HG03139 (cell line): Measurements from ENCODE around the gene PTK6.
"Not testable (repeated sequence)": the region's sequence is repeated elsewhere in the genome, so short reads cannot be mapped to it uniquely, and the experiment has no call there.

Experiments used
- ATAC-seq: cut with Tn5 transposase; IDR thresholded peaks from one replicate; pipeline ENCODE4 v1.9.1; 2021; ENCODE audit not compliant: unreplicated experiment

The PTK6 gene

DNA sequence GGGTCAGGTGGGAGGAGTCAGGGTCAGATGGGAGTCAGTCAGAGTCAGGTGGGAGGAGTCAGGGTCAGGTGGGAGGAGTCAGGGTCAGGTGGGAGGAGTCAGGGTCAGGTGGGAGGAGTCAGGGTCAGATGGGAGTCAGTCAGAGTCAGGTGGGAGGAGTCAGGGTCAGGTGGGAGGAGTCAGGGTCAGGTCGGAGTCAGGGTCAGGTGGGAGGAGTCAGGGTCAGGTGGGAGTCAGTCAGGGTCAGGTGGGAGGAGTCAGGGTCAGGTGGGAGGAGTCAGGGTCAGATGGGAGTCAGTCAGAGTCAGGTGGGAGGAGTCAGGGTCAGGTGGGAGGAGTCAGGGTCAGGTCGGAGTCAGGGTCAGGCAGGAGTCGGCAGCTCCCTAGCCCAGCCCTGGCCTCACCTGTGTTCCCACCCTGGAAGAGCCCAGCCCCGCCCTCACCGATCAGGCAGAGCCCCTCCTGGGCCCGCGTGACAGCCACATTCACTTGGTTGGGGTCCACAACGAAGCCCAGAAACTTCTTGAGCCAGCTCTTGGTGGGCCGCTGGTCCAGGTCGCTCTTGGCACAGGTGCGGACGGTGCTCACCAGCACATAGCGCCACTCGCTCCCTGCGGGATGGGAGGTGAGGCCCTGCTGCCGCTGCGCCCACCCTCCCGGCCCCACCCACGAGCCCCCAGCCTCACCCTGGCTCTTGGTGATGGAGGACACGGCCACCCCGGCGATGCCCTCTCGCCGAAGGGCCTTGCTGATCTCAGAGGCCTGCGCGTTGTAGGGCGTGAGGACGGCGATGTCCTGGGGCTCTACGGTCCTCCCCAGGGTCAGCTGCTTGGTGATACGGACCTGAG is 22.5 kb upstream of the PTK6 start:
- not testable (repeated sequence) for ATAC-seq

DNA sequence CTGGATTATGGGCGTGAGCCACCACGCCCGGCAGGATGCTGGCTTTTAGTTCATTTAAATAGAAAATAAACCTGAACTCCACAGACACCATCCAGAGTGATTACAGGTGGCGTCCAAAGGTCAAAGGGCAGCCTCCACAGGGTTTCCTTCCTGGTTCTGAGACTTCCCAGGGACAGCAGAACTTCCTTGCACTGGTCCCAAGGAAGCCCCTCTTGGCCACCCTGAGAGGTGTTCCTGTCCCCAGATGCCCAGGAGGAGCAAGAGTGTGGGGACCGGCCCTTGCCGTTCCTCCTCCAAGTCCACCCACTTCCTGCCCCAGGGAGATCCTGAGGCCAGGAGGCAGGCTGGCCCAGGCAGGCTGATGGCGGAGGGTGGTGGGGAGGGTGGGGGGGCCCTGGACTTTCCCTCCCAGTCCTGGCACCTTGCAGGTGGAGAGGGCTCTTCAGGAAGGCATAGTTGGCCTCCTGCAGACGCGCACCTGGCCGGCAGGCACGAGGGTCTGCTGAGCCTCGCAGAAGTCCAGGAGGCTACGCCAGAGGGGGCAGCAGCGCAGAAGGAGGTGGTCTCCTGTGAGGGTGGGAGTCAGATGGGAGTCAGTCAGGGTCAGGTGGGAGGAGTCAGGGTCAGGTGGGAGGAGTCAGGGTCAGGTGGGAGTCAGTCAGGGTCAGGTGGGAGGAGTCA is 21.8 kb upstream of the PTK6 start:
- no peak for ATAC-seq

DNA sequence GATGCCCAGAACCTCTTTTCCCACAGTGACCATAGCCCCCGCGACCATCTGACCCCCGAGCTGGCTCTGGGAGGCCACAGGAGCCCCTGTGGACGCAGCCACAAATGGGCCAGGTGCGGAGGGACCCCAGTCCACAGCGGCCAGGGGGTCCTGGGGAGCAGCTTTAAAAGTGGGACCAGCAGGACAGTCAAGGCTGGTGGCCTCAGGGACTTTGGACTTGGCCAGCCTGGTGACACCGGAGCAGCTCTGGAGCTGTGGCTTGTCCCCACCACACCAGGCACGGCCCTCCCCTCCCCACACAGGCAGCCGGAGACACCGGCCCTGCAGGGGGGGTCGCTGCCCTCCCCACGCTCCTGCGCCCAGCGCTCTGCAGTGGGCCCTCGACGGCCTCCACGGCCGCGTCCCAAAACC is 20.3 kb upstream of the PTK6 start:
- ATAC-seq: no peak

DNA sequence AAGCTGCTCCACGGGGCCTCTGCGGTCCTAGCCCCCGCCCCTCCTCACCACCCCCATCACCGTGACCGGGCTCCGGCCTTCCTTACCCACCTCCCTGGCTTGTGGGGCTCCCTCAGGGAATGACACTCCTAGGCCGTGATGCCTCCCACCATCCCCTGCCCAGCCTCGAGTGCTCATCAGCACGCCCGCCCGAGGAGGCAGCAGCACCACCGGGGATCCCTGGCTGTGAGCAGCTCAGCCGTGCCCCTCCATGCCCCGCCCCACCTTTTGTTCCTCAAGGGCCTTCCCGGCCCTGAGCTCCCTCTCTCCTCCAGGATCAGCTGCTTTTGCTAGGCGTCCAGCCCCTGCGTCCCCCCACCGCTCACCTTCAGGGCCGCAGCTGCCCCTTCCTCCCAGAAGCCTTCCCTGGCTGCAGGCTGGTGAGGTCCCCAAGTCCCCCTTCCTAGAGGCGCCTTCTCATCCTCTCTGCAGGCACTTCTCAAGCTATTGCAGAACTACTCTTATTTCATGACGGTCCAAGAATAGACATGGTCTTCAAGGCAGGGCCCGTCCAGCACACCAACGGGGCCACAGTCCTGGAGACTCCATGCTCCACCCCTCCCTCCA is 19.8 kb upstream of the PTK6 start:
- no peak for ATAC-seq

DNA sequence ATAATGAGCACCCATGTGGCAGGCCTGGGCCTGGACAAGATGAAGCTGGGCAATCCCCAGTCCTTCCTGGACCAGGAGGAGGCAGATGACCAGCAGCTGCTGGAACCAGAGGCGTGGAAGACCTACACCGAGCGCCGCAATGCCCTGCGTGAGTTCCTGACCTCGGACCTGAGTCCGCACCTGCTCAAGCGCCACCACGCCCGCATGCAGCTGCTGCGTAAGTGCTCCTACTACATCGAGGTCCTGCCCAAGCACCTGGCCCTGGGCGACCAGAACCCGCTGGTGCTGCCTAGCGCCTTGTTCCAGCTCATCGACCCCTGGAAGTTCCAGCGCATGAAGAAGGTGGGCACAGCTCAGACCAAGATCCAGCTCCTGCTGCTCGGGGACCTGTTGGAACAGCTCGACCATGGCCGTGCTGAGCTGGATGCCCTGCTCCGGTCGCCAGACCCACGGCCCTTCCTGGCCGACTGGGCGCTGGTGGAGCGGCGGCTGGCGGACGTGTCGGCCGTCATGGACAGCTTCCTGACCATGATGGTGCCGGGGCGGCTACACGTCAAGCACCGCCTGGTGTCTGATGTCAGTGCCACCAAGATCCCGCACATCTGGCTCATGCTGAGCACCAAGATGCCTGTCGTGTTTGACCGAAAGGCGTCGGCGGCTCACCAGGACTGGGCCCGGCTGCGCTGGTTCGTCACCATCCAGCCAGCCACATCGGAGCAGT is 18.6 kb upstream of the PTK6 start:
- no peak for ATAC-seq

DNA sequence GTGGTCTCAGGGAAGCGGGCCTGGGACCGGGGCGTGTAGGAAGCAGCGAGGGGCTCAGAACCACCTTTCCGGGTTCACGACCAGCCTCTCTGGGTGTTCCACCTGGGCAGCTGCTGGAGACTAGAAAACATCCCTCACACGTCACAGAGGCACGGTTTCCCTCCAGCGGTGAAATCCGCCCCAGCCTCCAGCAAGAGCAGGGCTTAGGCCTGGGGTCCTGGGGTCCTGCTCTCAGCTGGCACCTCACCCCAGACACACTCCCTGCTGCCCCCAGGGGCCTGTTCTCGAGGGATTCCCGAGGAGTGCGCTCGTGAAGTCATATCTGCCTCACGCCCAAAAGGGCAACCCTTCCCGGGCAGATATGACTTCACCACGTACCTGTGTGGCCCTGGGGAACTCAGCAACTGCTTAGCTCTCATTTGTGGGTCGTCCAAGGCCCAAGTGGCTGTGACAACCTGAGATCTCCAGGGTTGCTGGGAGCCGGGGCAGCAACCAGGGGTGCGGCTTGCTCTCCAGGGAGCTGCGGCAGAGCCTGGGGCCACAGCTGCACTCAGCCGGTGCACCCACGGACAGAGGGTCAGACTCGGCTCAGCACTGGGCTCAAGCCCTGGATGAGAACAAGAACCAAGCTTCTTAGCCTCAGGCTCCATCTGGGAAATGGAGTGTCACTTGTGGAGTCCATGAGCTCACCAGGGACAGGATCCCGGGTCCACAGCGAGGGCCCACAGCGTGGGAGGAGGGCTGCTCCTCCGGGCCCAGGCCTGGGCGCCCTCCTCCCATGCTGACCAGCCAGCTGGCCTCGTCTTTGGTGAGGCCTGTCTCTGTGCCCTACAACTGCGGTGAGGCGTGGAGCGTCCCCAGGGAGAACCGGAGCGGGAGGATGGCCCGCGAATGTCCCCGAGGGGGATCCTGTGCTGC is 17.4 kb upstream of the PTK6 start:
- no peak for ATAC-seq

DNA sequence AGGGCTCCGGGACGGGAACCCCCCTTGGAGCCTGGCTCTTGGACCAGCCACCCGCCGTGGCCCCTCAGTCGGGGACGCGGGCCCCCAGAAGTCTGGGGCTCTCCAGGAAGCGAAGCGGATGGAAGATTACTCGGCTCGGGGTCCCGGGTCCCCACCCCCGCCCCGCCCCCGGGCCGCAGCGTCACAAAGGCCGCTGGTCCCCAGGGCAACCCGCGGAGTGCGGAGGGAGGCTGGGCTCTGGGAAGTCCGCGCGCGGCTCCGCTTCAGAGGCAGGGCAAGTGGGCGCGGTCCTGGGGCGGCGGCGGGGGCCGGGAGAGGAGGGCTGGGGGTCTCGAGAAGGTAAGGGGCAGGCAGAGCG is 16.7 kb upstream of the PTK6 start, which contains the start of gene FNDC11:
TSS of gene FNDC11 (plus strand) at position 227 of the 358 bp plus-strand sequence. CDS start 1,505 bp downstream, outside the sequence.
- peak; percentile 20 for ATAC-seq

DNA sequence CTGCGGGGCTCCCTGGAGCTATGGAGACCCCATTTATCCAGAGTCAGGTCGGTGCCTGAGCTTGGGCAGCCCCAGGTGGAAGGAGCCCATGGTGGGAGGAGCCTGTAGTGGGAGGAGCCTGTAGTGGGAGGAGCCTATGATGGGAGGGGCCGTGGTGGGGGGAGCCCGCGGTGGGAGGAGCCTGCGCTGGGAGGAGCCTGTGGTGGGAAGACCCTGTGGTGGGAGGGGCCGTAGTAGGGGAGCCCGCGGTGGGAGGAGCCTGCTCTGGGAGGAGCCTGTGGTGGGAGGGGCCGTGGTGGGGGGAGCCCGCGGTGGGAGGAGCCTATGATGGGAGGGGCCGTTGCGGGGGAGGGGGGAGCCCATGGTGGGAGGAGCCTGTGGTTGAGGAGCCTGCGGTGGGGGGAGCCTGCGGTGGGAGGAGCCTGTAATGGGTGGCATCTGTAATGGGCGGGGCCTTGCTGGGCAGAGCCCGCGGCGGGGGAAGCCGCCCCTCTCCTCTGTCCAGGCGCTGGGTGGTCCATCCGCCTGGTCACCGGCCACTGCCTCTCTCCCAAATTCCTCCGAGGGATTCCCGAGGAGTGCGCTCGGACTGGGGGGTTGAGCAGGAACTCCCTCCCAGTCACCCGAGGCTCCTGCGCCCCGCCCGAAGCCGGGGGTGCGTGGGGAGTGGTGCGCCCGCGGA is 16.2 kb upstream of the PTK6 start:
- ATAC-seq: peak; percentile 29

DNA sequence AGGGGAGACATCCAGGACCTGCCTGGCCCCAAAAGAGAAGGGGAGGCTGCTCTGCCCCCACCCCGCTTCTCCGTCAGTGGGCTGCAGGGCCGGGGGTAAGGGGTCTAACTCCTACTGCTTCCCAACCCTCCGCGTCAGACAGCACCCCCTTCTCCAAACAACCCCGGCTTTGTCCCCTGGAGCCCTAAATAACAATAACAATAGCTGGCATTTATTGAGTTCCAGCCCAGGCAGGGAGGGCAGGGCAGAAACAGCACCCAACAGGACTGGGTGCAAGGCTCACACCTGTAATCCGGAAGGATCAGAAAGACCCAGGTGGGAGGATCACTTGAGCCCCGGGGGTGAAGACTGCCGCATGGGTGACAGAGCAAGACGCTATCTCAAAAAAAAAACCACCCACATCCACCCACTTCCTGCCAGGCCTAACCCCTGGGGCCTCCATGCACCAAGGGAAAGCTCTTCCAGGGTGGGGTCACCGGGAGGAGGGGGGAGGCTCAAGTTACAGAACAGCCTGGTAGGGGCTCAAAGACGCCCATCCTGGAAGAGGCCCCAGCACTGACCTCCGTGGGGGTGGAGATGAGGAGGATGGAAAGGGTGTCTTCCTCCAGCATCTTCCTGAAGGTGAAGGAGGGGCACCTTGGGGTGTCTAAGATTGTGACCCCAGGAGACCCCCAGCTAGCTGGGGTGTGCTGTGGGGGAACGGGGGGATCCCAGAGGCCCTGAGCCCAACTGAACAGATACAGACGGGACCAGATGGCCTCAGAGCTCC is 15.5 kb upstream of the PTK6 start:
- peak; percentile 34 for ATAC-seq

DNA sequence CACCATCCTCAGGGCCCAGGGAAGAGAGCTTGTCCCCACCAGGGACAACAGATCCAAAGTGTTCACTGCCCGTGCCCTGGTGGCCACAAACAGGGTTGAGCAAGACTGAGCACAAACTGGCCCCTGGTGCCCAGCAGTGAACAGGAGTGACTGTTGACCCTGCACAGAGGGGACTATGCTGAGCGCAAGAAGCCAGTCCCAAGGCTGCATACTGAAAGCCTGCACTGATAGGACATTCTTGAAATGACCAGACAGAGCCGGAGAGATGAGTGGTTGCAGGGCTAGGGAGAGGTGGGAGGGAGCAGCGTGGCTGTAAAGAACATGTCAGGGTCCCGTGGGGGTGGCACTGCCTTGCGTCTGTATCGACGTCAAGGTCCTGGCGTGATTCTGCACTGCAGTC is 13.9 kb upstream of the PTK6 start:
- ATAC-seq: no peak

DNA sequence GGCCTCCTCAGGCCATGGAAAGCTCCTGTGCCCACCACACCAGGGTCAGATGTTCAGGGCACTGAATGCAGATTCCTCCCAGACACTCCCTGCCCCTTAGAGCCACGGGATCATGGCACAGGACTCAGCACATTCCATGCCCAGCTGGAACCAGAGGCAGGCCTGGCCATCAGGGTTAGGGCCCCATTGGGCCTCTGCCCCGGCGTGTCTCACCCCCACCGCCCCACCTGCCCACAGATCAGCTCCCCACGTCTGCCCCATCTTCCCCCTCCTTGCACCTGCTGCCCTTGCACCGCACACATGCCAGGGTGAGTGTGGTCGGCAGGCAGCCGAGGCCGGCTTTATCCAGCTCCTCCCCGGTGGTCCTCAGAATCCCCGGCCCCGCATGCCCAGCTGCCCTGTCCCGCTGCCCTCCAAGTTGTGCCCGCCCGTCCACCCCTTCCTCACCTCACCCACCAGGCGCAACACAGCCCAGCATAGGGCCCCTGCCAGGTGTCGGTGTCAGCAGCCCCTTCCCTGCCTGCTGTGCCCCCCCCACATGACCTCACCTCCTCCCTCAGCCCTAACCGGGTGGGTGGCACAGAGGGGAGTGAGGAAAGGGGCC is 12.6 kb upstream of the PTK6 start:
- no peak for ATAC-seq

DNA sequence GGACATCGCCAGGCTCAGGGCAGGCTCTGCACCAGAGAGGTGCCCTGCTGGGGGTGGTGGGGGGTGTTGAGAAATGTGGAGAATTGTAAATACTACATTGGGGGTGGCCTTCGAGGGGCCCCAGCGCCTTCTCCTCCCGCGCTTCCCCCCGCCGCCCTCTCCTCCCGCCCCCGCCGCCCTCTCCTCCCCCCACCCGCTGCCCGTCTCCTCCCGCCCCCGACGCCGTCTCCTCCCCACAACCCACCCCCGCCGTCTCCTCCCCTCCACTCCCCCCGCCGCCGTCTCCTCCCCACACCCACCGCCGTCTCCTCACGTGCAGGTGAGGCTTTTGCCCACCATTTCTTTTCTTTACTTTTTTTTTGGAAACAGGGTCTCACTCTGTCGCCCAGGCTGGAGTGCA is 11.8 kb upstream of the PTK6 start:
- ATAC-seq: no peak

DNA sequence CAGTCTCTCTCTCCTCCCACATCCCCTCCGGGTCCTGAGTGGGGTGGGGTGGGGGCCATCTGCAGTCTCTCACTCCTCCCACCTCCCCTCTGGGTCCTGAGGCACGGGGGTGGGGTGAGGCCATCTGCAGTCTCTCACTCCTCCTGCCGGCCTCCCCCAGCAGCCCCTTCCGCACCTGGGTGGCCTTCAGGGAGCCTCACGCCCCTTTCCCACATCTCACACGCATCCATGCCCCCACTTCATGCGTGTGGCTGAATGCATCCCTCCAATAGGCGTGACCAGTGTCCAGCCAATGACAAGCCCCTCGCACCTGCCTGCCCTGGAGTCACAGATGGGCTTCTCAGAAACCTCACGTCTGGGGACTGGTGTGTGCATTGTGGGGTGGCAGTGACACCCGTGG is 11.4 kb upstream of the PTK6 start:
- no peak for ATAC-seq

DNA sequence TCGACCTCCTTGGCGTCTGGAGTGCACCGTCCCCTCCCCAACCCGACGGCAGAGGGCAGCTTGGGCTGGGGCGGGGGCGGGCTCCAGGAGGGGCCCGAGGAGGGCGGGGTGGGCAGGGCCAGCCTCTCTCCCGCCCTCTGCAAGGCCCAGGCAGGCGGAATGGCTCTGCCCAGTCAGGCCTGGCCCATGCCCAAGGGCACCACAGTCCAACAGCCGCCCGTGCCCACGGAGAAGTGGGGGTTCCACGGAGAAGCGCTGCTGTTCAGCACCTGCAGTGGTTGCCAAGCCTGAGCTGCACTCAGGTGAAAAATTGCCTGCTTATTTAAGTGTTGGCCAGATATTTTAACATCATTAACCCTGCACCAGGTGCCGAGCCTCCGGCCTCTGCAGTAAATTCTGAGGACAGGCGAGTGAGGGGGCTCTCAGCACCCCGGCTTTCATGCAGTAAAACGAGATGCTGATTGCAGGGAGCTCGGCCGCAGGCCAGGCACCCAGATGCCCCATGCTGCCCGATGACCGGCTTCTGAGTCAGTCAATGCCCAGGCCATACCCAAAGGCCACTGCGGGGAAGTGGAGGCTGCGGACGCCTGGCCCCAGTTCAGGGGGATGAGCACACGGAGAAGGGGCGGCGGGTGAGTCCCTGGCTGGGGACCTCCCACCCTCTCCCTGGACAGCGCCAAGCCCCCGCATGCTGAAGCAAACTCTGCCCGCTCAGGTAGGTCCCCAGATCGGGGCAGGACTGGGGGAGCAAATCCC is 10.7 kb upstream of the PTK6 start, which contains the start of gene SRMS:
TSS of gene SRMS (minus strand) at position 25 of the 756 bp plus-strand sequence. CDS start 286 bp downstream, outside the sequence.
- no peak for ATAC-seq

DNA sequence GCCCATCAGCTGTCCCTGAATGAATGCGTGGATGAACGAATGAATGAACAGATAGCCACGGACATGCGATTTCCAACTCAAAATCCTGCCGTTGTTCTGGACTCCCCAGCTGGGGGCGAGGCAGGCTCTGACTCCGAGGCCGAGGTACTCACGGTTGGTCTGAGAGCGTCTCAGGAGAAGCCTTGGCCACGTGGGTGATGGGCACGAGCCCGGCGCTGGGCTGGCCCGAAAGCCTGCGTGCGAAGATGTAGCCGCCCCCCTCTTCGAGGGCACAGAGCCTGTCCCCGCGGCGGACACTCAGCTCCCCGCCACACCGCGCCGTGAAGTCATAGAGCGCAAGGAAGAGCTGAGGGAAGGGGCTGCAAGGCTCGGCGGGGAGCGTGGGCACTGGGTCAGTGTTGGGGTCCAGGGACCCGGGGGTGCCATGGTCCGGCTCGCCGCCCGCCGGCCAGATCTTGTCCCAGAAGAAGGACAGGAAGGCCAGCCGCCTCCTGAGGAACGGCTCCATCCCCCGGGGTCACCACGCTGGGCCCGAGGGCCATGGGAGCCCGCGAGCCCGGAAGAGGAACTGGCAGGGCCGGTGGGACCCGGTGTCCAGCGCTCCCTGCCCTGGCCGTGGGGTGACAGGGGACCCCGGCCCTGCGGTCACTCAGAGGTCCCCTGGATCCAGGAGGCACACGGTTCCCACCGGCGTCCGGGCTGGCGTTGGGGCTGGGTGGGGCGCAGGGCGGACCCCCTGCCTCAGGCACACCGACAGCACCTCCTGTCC is 10.0 kb upstream of the PTK6 start:
- ATAC-seq: no peak

DNA sequence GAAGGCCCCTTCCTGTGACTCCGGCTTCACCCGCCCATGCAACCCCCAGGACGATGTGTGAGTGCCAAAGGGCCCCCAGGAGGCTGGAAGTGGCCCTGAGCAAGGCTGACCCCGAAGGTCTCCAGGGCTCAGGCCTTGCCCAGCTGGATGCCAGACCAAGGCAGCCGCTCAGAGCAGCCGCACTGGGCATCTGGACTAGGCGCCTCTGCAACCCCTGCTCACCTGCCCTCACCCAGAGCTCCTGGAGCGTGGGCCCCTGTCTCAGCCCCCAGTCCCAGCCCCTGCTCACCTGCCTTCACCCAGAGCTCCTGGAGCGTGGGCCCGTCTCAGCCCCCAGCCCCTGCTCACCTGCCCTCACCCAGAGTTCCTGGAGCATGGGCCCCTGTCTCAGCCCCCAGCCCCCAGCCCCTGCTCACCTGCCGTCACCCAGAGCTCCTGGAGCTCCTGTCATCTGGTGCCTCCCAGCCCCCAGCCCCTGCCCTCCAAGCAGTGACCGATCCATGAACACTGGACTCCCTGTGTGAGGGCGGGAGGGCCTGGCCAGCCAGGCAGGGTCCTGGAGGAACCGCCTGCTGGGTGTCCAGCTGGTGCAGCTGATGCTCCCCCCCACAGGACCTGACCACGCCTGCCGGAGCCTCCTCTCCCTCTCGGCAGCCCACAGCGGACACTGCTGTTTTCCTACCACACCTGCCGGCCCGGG is 9.2 kb upstream of the PTK6 start:
- no peak for ATAC-seq
